Smooth muscle cell (in vitro differentiated cells): Measurements from ENCODE around the gene UPP1. TPM values are rescaled to one million over a fixed set of nuclear protein-coding genes. Genes with fewer than 3 reads are reported as not detected.
A peak's percentile ranks its signal among the peaks of the same experiment; 100 is the strongest.

Source experiments
- DNase-seq: peaks from one replicate; lab custom pipeline; 2025; ENCODE audit not compliant: unreplicated experiment; lab: John Stamatoyannopoulos, UW
- H2AFZ ChIP-seq: fragments of 200-600 bp; sonication (generic); 2 replicates; pipeline ENCODE4 v1.6.0; 2016; ENCODE audit warnings: antibody characterized with exemption, low read depth, mild to moderate bottlenecking
- H3F3A ChIP-seq: fragments of 200-600 bp; sonication (generic); 2 replicates; pipeline ENCODE4 v1.6.0; 2017; ENCODE audit warnings: antibody characterized with exemption, low read depth
- H3K27ac ChIP-seq: fragments of 200-600 bp; sonication (generic); 2 replicates; pipeline ENCODE4 v1.5.1; 2016; ENCODE audit warnings: low read depth, mild to moderate bottlenecking
- H3K27me3 ChIP-seq: fragments of 200-600 bp; sonication (generic); 2 replicates; pipeline ENCODE4 v1.6.1; 2016; ENCODE audit warnings: low read depth, mild to moderate bottlenecking
- H3K36me3 ChIP-seq: fragments of 200-600 bp; sonication (generic); 2 replicates; pipeline ENCODE4 v1.5.1; 2016; ENCODE audit warnings: low read depth
- H3K4me1 ChIP-seq: fragments of 200-600 bp; sonication (generic); 2 replicates; pipeline ENCODE4 v1.5.1; 2016; ENCODE audit warnings: low read depth
- H3K4me2 ChIP-seq: fragments of 200-600 bp; sonication (generic); 2 replicates; pipeline ENCODE4 v1.6.0; 2016; ENCODE audit warnings: mild to moderate bottlenecking
- H3K4me3 ChIP-seq: fragments of 200-600 bp; sonication (generic); 2 replicates; pipeline ENCODE4 v1.5.1; 2016; ENCODE audit warnings: mild to moderate bottlenecking
- H3K79me2 ChIP-seq: fragments of 200-600 bp; sonication (generic); 2 replicates; pipeline ENCODE4 v1.6.0; 2016; ENCODE audit warnings: low read depth, mild to moderate bottlenecking
- H3K9ac ChIP-seq: fragments of 200-600 bp; sonication (generic); 2 replicates; pipeline ENCODE4 v1.6.0; 2016; ENCODE audit warnings: low read depth
- H3K9me3 ChIP-seq: fragments of 200-600 bp; sonication (generic); replicated peaks from 2 replicates; pipeline ENCODE4 v1.5.1; 2016; ENCODE audit warnings: low read depth
- H4K20me1 ChIP-seq: fragments of 200-600 bp; sonication (generic); 2 replicates; pipeline ENCODE4 v1.6.0; 2016; ENCODE audit warnings: low read depth
- CTCF ChIP-seq: fragments of 200-600 bp; sonication (generic); IDR thresholded peaks from 2 replicates; pipeline ENCODE4 v1.5.1; 2017; ENCODE audit warnings: borderline replicate concordance, mild to moderate bottlenecking, antibody characterized with exemption; ENCODE audit not compliant: insufficient read depth, poor library complexity, severe bottlenecking
- WGBS: methylation state at CpG from one replicate; pipeline ENCODE4 v1.1.7; 2016; ENCODE audit warnings: low lambda C conversion rate; 5-methylcytosine and 5-hydroxymethylcytosine counted together
- polyA plus RNA-seq: library from polyadenylated mRNA; unstranded; fragments of >200 nt; fragmentation: Nextera tagmentation; extraction: Ambion mirVana; gene quantifications from 2 replicates; pipeline ENCODE4 v1.2.1, GENCODE V29; 2016
- total RNA-seq: library from RNA; depleted of rRNA; stranded (reverse); fragments of >200 nt; gene quantifications from 2 replicates; pipeline ENCODE4 v1.2.3, GENCODE V29; 2014

Gene UPP1
- total and polyA plus RNA-seq, 2 experiments from 2014 or later, result 23.6 to 43.8 TPM

GRCh38 chr7:48083114-48083830 is 5.8 kb upstream of the UPP1 start:
- no peak for TF ChIP-seq CTCF
- no peak for DNase-seq
- peaks cover 20% of the 10 kb centered on the region for H3F3A ChIP-seq
- WGBS, result 48% methylated on average over 6 of the region's 6 CpGs
- no peak overlapping the region for H2AFZ ChIP-seq
- H3K9ac ChIP-seq, result peak overlapping the region; percentile 2
- no peaks in the 10 kb centered on the region for H3K27me3 ChIP-seq
- H3K4me1 ChIP-seq, result peaks cover 23% of the 10 kb centered on the region
- no peaks in the 10 kb centered on the region for H3K36me3 ChIP-seq
- no peaks in the 10 kb centered on the region for H4K20me1 ChIP-seq
- H3K79me2 ChIP-seq, result no peaks in the 10 kb centered on the region
- peak overlapping the region; percentile 99 for H3K27ac ChIP-seq
- no peaks in the 10 kb centered on the region for H3K9me3 ChIP-seq
- H3K4me2 ChIP-seq, result peak overlapping the region; percentile 40
- H3K4me3 ChIP-seq, result no peak overlapping the region

DNA sequence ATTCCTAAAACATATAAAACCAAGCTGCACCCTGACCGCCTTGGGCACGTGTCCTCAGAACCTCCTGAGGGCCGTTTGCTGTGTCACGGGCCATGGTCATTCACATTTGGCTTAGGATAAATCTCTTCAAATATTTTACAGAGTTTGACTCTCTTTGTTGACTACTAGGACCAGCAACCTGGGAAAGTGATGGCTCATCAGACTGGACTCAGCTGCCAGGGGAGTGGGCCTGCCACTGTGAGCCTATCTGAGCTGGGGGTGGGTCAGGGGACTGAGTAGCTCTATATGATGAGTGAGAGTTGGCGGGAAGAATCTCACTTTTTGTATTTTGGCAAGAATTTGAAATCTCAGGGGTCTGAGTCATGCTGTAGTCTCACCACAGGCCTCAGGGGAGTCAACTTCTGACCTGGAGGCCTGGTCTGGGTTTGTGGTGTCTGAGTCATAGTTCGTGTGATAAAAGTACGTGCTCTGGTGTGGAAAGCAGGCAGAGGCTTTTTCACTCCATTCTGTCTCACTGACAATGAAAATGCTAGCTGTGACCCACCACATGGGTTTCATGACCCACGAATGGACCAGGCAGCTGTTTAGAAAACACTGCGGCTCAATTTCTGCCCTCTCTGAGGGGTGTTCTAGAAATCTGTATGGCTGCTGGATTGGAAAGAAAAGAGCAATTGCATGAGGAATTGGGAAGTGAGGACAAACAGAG is 4.2 kb upstream of the UPP1 start:
- Histone ChIP-seq H3F3A (peaks cover 26% of the 10 kb centered on the region), H3K27ac (peak overlapping the region; percentile 99), H3K4me1 (peaks cover 23% of the 10 kb centered on the region), H3K27me3 (no peaks in the 10 kb centered on the region), H4K20me1 (no peaks in the 10 kb centered on the region), H3K79me2 (no peaks in the 10 kb centered on the region), H3K9me3 (no peaks in the 10 kb centered on the region), H3K4me3 (no peak overlapping the region), H3K4me2 (peak overlapping the region; percentile 71), H2AFZ (no peak overlapping the region), H3K9ac (peak overlapping the region; percentile 68), H3K36me3 (no peaks in the 10 kb centered on the region)
- TF ChIP-seq CTCF, result no peak
- peak; percentile 20 for DNase-seq
- WGBS, result 9% methylated on average over 9 of the region's 9 CpGs

GRCh38 chr7:48085433-48085791 is 3.7 kb upstream of the UPP1 start:
- no peak overlapping the region for H2AFZ ChIP-seq
- H3K36me3 ChIP-seq, result no peaks in the 10 kb centered on the region
- H3K79me2 ChIP-seq, result no peaks in the 10 kb centered on the region
- H3K27ac ChIP-seq, result peak overlapping the region; percentile 99
- peak overlapping the region; percentile 68 for H3K9ac ChIP-seq
- H3F3A ChIP-seq, result peaks cover 26% of the 10 kb centered on the region
- no peak overlapping the region for H3K4me3 ChIP-seq
- H4K20me1 ChIP-seq, result no peaks in the 10 kb centered on the region
- WGBS, result 55% methylated on average over 1 of the region's 1 CpG
- no peaks in the 10 kb centered on the region for H3K27me3 ChIP-seq
- TF ChIP-seq CTCF, result no peak
- H3K9me3 ChIP-seq, result no peaks in the 10 kb centered on the region
- H3K4me2 ChIP-seq, result peak overlapping the region; percentile 71
- peaks cover 24% of the 10 kb centered on the region for H3K4me1 ChIP-seq
- DNase-seq, result no peak
